Measurements from ENCODE around the gene MRPS23.

MRPS23 gene

GRCh38 chr17:57810721-57811637 is 38.9 kb downstream of the MRPS23 start:
- Histone ChIP-seq H3K36me3 (ENCODE audit: insufficient read depth, low read length) (no peaks in the 10 kb centered on the region), H3K9ac (ENCODE audit: low read length) (no peak overlapping the region), H3K4me2 (ENCODE audit: low read length) (no peak overlapping the region), H3K4me3 (ENCODE audit: low read depth, low read length, poor library complexity, severe bottlenecking) (no peak overlapping the region), H3K4me1 (ENCODE audit: insufficient read depth, low read length, severe bottlenecking) (no peaks in the 10 kb centered on the region), H4K20me1 (ENCODE audit: insufficient read depth, low read length) (no peaks in the 10 kb centered on the region), H3F3A (ENCODE audit: insufficient read depth, low read length) (no peaks in the 10 kb centered on the region), H3K79me2 (ENCODE audit: insufficient read depth, low read length) (no peaks in the 10 kb centered on the region), H3K9me3 (ENCODE audit: low read length) (no peaks in the 10 kb centered on the region), H3K9me2 (ENCODE audit: low read depth, low read length) (no peaks in the 10 kb centered on the region), H3K27me3 (ENCODE audit: insufficient read depth, low read length) (no peaks in the 10 kb centered on the region), H2AFZ (ENCODE audit: low read length) (no peak overlapping the region), H3K27ac (ENCODE audit: low read depth, low read length, poor library complexity, severe bottlenecking) (no peak overlapping the region)
- TF ChIP-seq, protein P1, sequence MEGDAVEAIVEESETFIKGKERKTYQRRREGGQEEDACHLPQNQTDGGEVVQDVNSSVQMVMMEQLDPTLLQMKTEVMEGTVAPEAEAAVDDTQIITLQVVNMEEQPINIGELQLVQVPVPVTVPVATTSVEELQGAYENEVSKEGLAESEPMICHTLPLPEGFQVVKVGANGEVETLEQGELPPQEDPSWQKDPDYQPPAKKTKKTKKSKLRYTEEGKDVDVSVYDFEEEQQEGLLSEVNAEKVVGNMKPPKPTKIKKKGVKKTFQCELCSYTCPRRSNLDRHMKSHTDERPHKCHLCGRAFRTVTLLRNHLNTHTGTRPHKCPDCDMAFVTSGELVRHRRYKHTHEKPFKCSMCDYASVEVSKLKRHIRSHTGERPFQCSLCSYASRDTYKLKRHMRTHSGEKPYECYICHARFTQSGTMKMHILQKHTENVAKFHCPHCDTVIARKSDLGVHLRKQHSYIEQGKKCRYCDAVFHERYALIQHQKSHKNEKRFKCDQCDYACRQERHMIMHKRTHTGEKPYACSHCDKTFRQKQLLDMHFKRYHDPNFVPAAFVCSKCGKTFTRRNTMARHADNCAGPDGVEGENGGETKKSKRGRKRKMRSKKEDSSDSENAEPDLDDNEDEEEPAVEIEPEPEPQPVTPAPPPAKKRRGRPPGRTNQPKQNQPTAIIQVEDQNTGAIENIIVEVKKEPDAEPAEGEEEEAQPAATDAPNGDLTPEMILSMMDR (IDR thresholded peaks at IDR 0.05; ENCODE audit: low read length) = no peak
- TF ChIP-seq EZH2 (IDR thresholded peaks at IDR 0.05; ENCODE audit: borderline replicate concordance, low read length) = no peak

GRCh38 chr17:57809879-57810278 is 40.0 kb downstream of the MRPS23 start:
- Histone ChIP-seq H3K27me3 (ENCODE audit: insufficient read depth, low read length) (no peaks in the 10 kb centered on the region), H2AFZ (ENCODE audit: low read length) (no peak overlapping the region), H3K4me2 (ENCODE audit: low read length) (no peak overlapping the region)

DNA sequence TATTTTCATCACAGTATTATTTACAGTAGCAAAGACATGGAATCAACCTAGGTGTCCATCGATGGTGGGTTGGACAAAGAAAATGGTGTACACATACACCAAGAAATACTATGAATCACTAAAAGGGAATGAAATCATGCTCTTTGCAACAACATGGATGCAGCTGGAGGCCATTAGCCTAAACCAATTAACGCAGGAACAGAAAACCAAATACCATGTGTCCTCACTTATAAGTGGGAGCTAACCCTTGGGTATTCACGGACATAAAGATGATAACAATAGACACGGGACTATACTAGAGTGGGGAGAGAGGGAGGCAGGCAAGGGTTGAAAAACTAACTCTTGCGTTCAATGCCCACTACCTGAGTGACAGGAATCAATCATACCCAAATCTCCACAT is 41.0 kb downstream of the MRPS23 start:
- no peak overlapping the region for H3K9ac ChIP-seq (ENCODE audit: low read length)
- H3K27ac ChIP-seq (ENCODE audit: low read depth, low read length, poor library complexity, severe bottlenecking) = no peak overlapping the region
- H3K4me2 ChIP-seq (ENCODE audit: low read length) = no peak overlapping the region
- no peaks in the 10 kb centered on the region for H3K4me1 ChIP-seq (ENCODE audit: insufficient read depth, low read length, severe bottlenecking)
- no peaks in the 10 kb centered on the region for H3K79me2 ChIP-seq (ENCODE audit: insufficient read depth, low read length)
- no peaks in the 10 kb centered on the region for H3K9me2 ChIP-seq (ENCODE audit: low read depth, low read length)
- TF ChIP-seq EZH2 (IDR thresholded peaks at IDR 0.05; ENCODE audit: borderline replicate concordance, low read length) = no peak
- H2AFZ ChIP-seq (ENCODE audit: low read length) = no peak overlapping the region
- H3F3A ChIP-seq (ENCODE audit: insufficient read depth, low read length) = no peaks in the 10 kb centered on the region
- no peaks in the 10 kb centered on the region for H3K27me3 ChIP-seq (ENCODE audit: insufficient read depth, low read length)
- no peaks in the 10 kb centered on the region for H3K9me3 ChIP-seq (ENCODE audit: low read length)
- no peaks in the 10 kb centered on the region for H3K36me3 ChIP-seq (ENCODE audit: insufficient read depth, low read length)
- no peak overlapping the region for H3K4me3 ChIP-seq (ENCODE audit: low read depth, low read length, poor library complexity, severe bottlenecking)
- H4K20me1 ChIP-seq (ENCODE audit: insufficient read depth, low read length) = no peaks in the 10 kb centered on the region

More at GRCh38 chr17:57809879-57810278, 40.0 kb downstream of the MRPS23 start:
- no peaks in the 10 kb centered on the region for H3K36me3 ChIP-seq (ENCODE audit: insufficient read depth, low read length)
- no peak overlapping the region for H3K4me3 ChIP-seq (ENCODE audit: low read depth, low read length, poor library complexity, severe bottlenecking)
- TF ChIP-seq EZH2 (IDR thresholded peaks at IDR 0.05; ENCODE audit: borderline replicate concordance, low read length) = no peak
- TF ChIP-seq, protein P1 (IDR thresholded peaks at IDR 0.05; ENCODE audit: low read length) = no peak
- H3K4me1 ChIP-seq (ENCODE audit: insufficient read depth, low read length, severe bottlenecking) = no peaks in the 10 kb centered on the region
- no peaks in the 10 kb centered on the region for H4K20me1 ChIP-seq (ENCODE audit: insufficient read depth, low read length)
- H3K9me3 ChIP-seq (ENCODE audit: low read length) = no peaks in the 10 kb centered on the region
- no peaks in the 10 kb centered on the region for H3K79me2 ChIP-seq (ENCODE audit: insufficient read depth, low read length)
- no peak overlapping the region for H3K27ac ChIP-seq (ENCODE audit: low read depth, low read length, poor library complexity, severe bottlenecking)
- no peaks in the 10 kb centered on the region for H3K9me2 ChIP-seq (ENCODE audit: low read depth, low read length)
- H3K9ac ChIP-seq (ENCODE audit: low read length) = no peak overlapping the region
- H3F3A ChIP-seq (ENCODE audit: insufficient read depth, low read length) = no peaks in the 10 kb centered on the region
